ENCODE results near the gene SNX24.
"Not testable (repeated sequence)": the region's sequence is repeated elsewhere in the genome, so short reads cannot be mapped to it uniquely, and the experiment has no call there.

The SNX24 gene

GRCh38 chr5:122924203-122924602 lies 78.8 kb downstream of the SNX24 start:
- DNase-seq: no peak

DNA sequence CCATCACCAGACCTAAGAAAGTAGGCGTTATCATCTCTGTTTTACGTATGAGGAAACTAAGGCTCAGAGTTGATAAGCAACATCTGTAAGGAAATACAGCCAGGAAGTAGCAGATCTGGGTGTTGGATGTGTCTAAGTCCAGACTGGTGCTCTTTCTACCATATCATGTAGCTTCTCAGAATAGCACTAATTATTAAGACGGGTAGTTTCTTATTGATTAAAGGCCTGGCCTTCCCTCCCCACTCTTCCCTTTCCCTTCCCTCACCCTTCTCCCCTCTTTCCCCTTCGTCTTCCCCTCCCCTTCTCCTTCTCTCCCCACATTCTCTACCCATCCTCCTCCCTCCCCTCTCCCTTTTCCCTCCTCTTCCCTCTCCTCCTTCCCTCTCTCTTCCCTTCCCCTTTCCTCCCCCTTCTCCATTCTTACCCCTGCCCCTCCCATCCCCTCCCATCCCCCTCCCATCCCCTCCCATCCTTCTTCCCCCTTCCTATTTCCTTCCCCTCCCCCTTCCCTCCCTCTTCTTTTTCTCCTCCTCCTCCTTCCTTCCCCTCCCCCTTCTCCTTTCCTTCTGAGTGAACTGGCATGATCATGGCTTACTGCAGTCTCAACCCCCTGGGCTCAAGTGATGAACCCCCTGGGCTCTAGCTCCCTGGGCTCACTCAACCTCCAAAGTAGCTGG lies 79.4 kb downstream of the SNX24 start:
- no peak for DNase-seq

DNA sequence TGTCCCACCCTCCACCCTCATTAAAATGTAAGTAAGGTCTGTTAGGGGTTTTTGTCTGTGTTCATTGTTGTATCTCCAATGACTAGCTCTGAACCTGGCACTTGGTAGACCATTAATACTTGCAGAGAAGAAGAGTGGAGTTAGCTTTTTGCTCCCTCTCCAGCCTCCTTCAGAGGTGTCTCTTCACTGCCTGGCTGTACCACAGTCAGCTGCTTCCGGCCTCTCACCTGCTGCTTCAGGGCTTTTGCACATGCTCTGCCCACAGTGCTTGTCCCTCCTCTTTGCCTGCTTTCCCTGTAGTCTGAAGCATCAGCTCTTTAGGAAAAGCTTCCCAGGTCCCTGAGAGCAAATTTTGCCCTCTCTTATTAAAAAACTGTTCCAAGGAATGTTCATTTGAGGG lies 83.6 kb downstream of the SNX24 start:
- DNase-seq: no peak

DNA sequence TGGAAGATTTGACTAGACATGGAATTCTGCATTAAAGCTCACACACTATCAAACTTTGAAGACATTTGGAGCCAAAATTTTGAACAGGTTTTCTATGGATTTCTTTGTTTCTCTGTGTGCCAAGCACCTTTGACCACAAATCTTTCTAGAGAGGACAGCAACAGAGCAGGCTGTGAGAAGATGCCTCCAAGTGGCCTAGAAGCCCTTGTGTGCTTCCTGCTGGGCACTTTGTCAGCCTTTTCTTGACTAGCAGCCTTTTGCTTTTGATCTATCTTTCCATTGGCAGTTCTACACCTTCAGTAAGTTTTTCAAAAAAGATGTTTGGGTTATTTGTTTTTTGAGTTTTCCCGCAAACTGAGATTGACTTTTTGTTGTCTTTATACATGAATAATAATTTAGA lies 84.6 kb downstream of the SNX24 start:
- no peak for DNase-seq

GRCh38 chr5:122933956-122934355 lies 88.5 kb downstream of the SNX24 start:
- no peak for DNase-seq

DNA sequence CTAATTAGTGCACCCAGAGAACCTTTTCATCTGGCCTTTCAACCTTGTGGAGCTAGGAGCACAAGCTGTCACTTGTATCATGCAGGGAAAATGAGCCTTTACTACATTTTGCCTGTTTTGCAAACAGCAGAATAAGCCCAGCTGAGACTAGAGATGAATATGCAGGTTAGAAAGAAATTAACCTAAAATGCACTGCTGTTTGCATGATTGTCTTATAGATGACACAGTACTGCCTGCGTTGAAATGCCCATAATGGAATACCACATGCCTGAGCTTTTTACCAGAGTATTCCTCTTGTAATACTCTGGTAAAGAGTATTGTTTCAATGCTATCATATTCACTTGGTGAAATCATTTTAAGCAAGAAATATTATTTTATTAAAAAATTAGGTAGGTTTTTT lies 90.7 kb downstream of the SNX24 start:
- DNase-seq: no peak

GRCh38 chr5:122937914-122938313 lies 92.5 kb downstream of the SNX24 start:
- DNase-seq: no peak

GRCh38 chr5:122940890-122941289 lies 95.5 kb downstream of the SNX24 start:
- DNase-seq: no peak

DNA sequence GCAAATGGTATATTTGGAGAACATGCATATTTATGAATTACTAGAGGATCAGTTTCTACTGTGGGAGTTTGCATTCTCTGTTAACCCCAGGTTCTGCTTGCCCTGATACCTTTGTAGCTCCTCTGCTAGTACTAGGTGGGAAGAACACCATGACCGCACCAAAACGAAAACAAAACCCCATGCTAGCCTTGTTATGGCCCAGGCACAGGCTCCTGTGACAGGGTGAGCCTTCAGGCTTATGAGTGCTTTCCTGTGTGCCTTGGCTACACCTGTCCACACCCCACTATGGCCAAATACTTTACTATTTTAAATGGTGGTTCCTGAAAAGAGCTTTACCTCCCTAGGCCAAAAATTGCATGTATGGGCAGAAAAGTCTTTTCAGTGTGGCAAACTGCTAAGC lies 96.3 kb downstream of the SNX24 start:
- no peak for DNase-seq

GRCh38 chr5:122942164-122942914 lies 96.9 kb downstream of the SNX24 start:
- DNase-seq: no peak

DNA sequence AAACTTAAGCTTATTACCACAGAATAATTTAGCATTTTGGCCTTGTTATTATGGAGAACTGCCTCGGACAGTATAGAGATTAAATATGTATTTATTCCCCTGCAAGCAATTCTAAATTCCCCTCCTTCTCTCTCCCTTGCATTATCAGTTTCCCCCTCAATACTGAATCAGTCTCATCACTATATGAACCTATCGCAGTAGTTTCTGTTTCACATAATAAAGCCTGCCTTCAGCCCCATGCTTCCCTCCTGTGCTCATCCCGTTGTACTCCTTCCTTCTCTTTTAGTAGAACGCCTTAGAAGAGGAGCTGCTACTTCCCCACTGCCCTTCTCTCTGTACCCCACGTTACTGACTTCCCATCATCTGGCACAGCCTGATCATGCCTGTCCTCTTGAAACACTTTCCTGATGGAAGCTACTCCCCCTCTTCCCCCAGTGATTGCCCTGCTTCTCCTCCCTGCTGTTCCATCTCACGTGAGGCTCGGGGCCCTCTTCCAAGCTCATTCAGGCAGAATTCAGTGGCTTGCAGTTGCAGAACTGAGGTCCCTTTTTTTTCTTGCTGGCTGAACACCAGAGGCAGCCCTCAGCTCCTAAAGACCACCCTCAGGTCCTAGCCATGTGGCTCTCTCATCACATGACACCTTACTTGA lies 97.8 kb downstream of the SNX24 start:
- DNase-seq: no peak

DNA sequence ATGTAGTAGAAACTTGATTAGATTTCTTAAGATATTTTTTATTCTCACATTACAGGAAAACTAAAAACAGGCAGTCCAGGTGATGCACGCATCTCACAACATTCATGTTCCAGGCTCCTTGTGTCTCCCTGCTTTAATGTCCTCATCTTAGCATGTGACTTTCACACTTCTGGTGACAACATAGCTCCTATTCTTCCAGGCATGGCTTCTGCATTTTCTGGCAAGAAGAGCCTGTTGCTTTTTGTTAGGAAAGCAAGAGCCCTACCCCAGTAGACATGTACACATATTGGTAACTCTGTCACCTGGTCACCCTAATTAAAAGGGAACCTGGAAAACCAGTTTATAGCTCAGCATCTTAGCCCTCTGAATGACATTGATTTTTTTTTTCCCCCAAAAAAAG lies 98.6 kb downstream of the SNX24 start:
- DNase-seq: no peak

DNA sequence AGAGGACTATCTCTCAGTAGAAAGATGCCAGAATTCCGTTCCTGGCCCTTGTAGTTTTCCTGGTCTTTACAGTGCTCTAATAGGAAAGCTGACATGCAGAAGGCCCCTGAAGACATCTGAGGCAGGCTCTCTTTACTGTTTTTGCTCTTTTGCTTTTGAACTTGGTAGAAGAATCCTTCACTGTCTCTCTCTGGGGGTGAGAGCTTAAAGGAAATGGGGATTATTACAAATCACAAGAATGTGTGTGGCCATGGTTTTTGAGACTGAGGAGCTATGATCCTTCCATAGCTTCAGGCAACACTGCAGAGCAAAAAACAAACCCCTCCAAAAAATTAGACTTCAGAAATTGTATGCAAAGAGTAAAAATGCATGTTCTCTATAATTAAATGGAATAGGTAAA lies 102.0 kb downstream of the SNX24 start:
- no peak for DNase-seq

DNA sequence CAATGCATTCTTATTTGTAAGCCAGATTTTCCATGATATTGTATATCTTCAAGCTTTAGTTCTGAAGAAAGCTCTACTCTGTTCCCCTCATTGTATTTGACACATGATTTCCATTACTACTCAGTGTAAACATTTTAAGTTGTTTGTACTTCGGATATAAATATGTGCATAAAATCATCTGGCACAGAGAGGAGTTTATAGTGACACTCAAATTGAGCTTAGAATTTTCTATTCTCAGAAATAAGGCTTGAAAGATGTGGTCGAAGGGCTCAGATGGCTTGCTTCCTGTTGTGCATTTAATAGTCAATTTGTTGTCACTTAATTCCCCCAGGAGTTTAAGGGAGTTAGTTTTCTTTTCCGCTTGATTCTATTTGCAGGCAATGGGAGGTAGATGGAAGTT lies 102.4 kb downstream of the SNX24 start:
- DNase-seq: no peak

DNA sequence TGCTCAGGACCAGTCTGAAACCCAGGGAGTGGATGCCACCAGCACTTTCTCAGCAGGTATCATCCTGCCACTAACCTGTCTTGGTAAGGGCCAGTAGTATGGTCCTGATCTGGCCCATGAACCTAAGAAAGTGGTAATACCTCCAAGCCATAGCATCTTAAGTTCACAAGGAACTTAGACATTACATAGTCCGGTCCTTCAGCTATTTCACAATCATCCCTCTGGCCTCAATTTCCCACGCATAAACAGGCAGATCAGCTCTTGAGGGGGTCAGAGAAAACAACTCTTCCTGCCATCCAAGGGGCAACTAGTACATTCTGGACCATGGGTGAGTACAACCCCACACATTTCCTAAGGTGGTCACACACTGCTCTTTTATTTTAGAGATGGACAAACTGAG lies 102.9 kb downstream of the SNX24 start:
- DNase-seq: no peak

DNA sequence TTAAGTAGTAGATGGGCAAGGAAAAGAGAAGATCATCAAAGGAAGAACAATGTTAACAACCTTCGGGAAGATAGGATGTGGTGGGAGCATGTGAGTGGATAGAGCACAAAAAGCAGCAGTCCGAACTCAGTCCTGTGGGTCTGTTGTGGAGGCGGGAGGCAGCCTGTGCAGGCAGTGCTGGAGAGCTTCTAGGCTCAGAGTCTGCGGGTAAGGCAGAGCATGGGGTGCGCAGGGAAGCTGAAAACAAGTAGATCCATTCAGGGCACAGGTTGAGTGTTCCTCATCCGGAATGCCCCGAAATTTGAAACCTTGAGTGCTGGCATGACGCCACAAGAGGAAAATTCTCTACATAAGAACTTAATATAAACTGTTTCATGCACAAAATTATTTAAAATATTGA lies 106.2 kb downstream of the SNX24 start:
- DNase-seq: no peak

- DNase-seq: no peak
Observed at GRCh38 chr5:122954719-122955118, 109.3 kb downstream of the SNX24 start.

GRCh38 chr5:122957457-122957856 lies 112.0 kb downstream of the SNX24 start:
- no peak for DNase-seq

DNA sequence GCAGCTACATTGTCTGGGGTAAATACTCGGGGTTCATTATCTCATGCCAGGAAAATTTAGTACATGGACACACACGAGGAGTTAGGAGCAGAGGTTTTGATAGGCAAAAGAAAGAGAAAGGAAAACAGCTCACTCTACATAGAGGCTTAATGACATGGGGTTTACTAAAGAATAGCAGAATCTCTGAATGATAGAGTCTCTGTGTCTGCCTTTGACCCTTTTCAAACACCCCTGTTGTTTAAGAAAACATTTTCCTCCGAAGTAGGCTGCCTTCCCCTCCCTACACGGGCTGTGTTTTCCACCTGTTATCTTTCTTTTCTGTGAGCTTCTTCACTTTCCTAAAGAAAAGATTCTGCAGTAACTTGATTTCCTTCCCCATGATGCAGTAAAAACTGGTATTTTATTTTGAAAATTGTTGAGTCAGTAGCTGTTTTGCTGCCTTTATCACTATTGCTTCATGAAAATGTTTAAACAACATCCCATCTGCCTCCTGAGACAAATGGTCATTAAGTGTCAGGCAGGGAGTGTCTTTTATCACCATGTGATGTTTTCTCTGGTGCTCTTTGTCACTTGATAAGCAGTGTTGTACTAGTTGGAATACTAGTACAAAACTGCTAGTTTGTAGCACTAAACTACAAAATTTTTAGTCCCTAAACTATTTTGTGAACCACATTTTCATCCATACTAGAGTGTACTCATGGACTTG lies 114.5 kb downstream of the SNX24 start:
- no peak for DNase-seq

- DNase-seq: no peak
Observed at GRCh38 chr5:122963305-122963704, 117.9 kb downstream of the SNX24 start.

- no peak for DNase-seq
Observed at GRCh38 chr5:122965111-122965510, 119.7 kb downstream of the SNX24 start.

DNA sequence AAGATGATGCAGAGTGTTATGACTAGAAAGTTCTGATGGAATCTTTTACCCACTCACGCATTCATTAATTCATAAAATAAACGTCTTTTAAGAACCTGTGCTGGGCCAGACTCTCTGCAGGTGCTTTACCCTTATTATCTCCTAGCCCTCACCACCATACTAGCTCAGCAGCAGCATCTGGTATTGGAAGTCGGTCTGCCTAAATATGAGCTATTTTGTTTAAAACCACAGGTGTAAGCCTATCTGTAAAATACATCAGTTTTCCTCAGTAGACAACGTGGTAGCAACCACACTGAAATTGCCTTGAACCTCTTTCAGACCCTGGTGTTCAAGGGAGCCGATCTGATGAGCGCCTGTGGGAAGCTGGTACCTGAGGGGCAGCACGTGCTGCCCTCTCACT lies 121.7 kb downstream of the SNX24 start:
- no peak for DNase-seq

GRCh38 chr5:122967625-122968024 lies 122.2 kb downstream of the SNX24 start:
- DNase-seq: no peak

- not testable (repeated sequence) for DNase-seq
Observed at GRCh38 chr5:122968056-122968455, 122.6 kb downstream of the SNX24 start.
